PC-9 (cell line): ENCODE measurements around the gene SERPINE2. TPM values are rescaled to one million over a fixed set of nuclear protein-coding genes. Genes with fewer than 3 reads are reported as not detected.

Experiments
- BruUV-seq: library from RNA; stranded (reverse); fragments of 400-500 nt; replicated peaks from 2 replicates; lab custom pipeline; 2021; lab: Mats Ljungman, UMichigan
- CTCF ChIA-PET: fragments of 300-600 bp; sonication (Branson Sonifier 250); formaldehyde crosslinking; loops from one replicate; lab custom pipeline; 2022; ENCODE audit warnings: antibody characterized with exemption; lab: Charles Lee
- POLR2A ChIA-PET: fragments of 300-600 bp; sonication (Branson Sonifier 250); formaldehyde crosslinking; loops from one replicate; lab custom pipeline; 2022; ENCODE audit warnings: antibody characterized with exemption; ENCODE audit not compliant: unreplicated experiment; lab: Charles Lee
- DNase-seq, 2 experiments: peaks; one replicate each; pipeline versions ENCODE4 v3.0.0 to v3.0.0-alpha.2; 2015 to 2022; ENCODE audit warnings: mixed read lengths in 1 of 2
- H2AFZ ChIP-seq: fragments of 200-600 bp; sonication (generic); 2 replicates; pipeline ENCODE4 v1.8.1; 2017; ENCODE audit warnings: antibody characterized with exemption
- H3F3A ChIP-seq: fragments of 200-600 bp; sonication (generic); 2 replicates; pipeline ENCODE4 v1.8.1; 2017; ENCODE audit warnings: antibody characterized with exemption, mild to moderate bottlenecking, low read depth; ENCODE audit not compliant: insufficient read depth
- H3K27ac ChIP-seq: fragments of 200-600 bp; sonication (generic); 2 replicates; pipeline ENCODE4 v1.6.1; 2016; ENCODE audit warnings: mixed run types
- H3K27me3 ChIP-seq: fragments of 200-600 bp; sonication (generic); 2 replicates; pipeline ENCODE4 v1.6.1; 2016; ENCODE audit warnings: low read depth, mixed run types; ENCODE audit not compliant: insufficient read depth
- H3K36me3 ChIP-seq: fragments of 200-600 bp; sonication (generic); 2 replicates; pipeline ENCODE4 v1.6.1; 2016; ENCODE audit warnings: low read depth, mixed run types
- H3K4me1 ChIP-seq: fragments of 200-600 bp; sonication (generic); replicated peaks from 2 replicates; pipeline ENCODE4 v1.6.1; 2016; ENCODE audit warnings: mixed run types; ENCODE audit not compliant: insufficient read depth
- H3K4me2 ChIP-seq: fragments of 200-600 bp; sonication (generic); 2 replicates; pipeline ENCODE4 v1.6.1; 2017; ENCODE audit warnings: mixed run types
- H3K4me3 ChIP-seq: fragments of 200-600 bp; sonication (generic); 2 replicates; pipeline ENCODE4 v1.6.1; 2016; ENCODE audit warnings: mixed run types
- H3K79me2 ChIP-seq: fragments of 200-600 bp; sonication (generic); 2 replicates; pipeline ENCODE4 v1.6.1; 2017; ENCODE audit warnings: low read depth, mixed run types
- H3K9me2 ChIP-seq: fragments of 200-600 bp; sonication (generic); 2 replicates; pipeline ENCODE4 v1.8.1; 2017; ENCODE audit warnings: mild to moderate bottlenecking; ENCODE audit not compliant: insufficient read depth
- H3K9me3 ChIP-seq: fragments of 200-600 bp; sonication (generic); 2 replicates; pipeline ENCODE4 v1.8.1; 2016; ENCODE audit warnings: low read depth; ENCODE audit not compliant: insufficient read depth
- H4K20me1 ChIP-seq: fragments of 200-600 bp; sonication (generic); 2 replicates; pipeline ENCODE4 v1.8.1; 2017; ENCODE audit not compliant: insufficient read depth
- EZH2 ChIP-seq: fragments of 200-600 bp; sonication (generic); IDR thresholded peaks from 2 replicates; pipeline ENCODE4 v1.8.0; 2017; ENCODE audit warnings: antibody characterized with exemption, low read depth
- intact Hi-C: fragments of 100-400 bp; cut with micrococcal nuclease; formaldehyde crosslinking; loops from one replicate; pipeline ENCODE4 v1.10.0; 2022; ENCODE audit not compliant: unreplicated experiment
- total RNA-seq: library from RNA; stranded (reverse); gene quantifications from 2 replicates; pipeline ENCODE4 v1.2.3, GENCODE V29; 2021
- TF ChIP-seq, protein P1 (sequence below): fragments of 200-600 bp; sonication (generic); conservative IDR thresholded peaks from 2 replicates; pipeline ENCODE4 v1.6.1; 2017; ENCODE audit warnings: mixed run types, antibody characterized with exemption, mild to moderate bottlenecking, moderate library complexity

SERPINE2 gene
- total RNA-seq, 1 experiment from 2014 or later = 110 TPM

DNA sequence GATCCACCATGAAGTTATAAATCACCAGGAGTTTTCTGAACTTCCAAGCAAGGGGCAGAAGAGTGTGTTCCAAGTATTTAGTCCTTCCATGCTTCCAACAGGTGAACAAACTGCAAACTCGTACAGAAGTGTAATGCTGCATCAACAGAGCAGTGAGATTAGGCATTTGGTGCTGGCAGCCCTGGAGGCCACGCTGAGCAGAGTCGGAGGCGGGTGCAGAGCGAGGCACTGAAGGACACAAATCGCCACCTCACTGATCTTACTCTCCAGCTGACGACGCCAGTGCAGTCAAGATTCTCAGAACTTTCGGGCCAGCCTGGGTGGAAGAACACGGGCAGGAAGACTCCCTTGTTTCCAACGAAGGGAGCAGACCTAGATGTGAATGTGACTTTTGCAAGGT is 39.2 kb downstream of the SERPINE2 start:
- Histone ChIP-seq H4K20me1 (no peaks in the 10 kb centered on the region), H2AFZ (no peak overlapping the region), H3K79me2 (no peaks in the 10 kb centered on the region), H3K36me3 (peaks cover 37% of the 10 kb centered on the region), H3F3A (no peaks in the 10 kb centered on the region), H3K4me2 (no peak overlapping the region), H3K4me3 (no peak overlapping the region), H3K9me2 (no peaks in the 10 kb centered on the region), H3K27me3 (no peaks in the 10 kb centered on the region), H3K27ac (no peak overlapping the region), H3K9me3 (peaks cover 8% of the 10 kb centered on the region; the same call in 1 of the 2 replicates), H3K4me1 (no peaks in the 10 kb centered on the region)
- CTCF ChIA-PET = no interaction called here
- no TSS peak for BruUV-seq
- no peak for TF ChIP-seq EZH2
- TF ChIP-seq, protein P1, sequence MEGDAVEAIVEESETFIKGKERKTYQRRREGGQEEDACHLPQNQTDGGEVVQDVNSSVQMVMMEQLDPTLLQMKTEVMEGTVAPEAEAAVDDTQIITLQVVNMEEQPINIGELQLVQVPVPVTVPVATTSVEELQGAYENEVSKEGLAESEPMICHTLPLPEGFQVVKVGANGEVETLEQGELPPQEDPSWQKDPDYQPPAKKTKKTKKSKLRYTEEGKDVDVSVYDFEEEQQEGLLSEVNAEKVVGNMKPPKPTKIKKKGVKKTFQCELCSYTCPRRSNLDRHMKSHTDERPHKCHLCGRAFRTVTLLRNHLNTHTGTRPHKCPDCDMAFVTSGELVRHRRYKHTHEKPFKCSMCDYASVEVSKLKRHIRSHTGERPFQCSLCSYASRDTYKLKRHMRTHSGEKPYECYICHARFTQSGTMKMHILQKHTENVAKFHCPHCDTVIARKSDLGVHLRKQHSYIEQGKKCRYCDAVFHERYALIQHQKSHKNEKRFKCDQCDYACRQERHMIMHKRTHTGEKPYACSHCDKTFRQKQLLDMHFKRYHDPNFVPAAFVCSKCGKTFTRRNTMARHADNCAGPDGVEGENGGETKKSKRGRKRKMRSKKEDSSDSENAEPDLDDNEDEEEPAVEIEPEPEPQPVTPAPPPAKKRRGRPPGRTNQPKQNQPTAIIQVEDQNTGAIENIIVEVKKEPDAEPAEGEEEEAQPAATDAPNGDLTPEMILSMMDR = no peak
- intact Hi-C loops = no loop called here
- DNase-seq = no peak
- POLR2A ChIA-PET = no interaction called here

DNA sequence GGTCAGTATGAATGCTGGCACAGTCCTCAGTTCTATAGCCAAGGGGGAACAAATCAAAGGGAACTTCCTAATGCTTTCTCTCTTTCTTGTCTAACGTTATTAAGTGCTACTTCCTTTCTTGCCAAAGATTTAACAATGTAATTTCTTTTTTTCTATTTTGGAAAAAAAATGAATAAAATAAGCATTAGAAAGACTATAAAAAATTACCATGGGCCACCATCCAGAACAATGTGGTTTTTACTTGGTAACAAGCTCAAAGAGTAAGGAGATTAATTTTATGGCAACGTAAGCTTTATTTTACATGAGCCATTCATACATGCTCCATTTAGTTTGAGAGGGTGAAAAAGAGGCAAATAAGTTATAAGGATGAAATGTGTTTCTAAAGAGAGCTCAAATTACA is 40.1 kb downstream of the SERPINE2 start:
- H3K27me3 ChIP-seq = no peaks in the 10 kb centered on the region
- H4K20me1 ChIP-seq = no peaks in the 10 kb centered on the region
- H3K79me2 ChIP-seq = no peaks in the 10 kb centered on the region
- CTCF ChIA-PET = interaction anchor here (0.7 kb wide), 1 partner anchor 9 kb away, joined by 4 read pairs; no protein-coding TSS in a partner anchor
- intact Hi-C loops = no loop called here
- H2AFZ ChIP-seq = no peak overlapping the region
- no TSS peak for BruUV-seq
- DNase-seq = no peak
- TF ChIP-seq, protein P1 = no peak
- TF ChIP-seq EZH2 = no peak
- POLR2A ChIA-PET = interaction anchor here (0.6 kb wide), 1 partner anchor 289 kb away, joined by 3 read pairs; no protein-coding TSS in a partner anchor
- H3F3A ChIP-seq = no peaks in the 10 kb centered on the region; the same call in 1 of the 2 replicates
- H3K4me1 ChIP-seq = no peaks in the 10 kb centered on the region
- H3K27ac ChIP-seq = no peak overlapping the region
- no peak overlapping the region for H3K4me3 ChIP-seq
- no peaks in the 10 kb centered on the region for H3K9me2 ChIP-seq
- H3K36me3 ChIP-seq = peaks cover 37% of the 10 kb centered on the region
- no peak overlapping the region for H3K4me2 ChIP-seq
- H3K9me3 ChIP-seq = peaks cover 8% of the 10 kb centered on the region; the same call in 1 of the 2 replicates

GRCh38 chr2:223997938-223998337 is 41.1 kb downstream of the SERPINE2 start:
- H3K4me3 ChIP-seq = no peak overlapping the region
- H3K27ac ChIP-seq = no peak overlapping the region
- no peaks in the 10 kb centered on the region for H3K9me2 ChIP-seq
- TF ChIP-seq, protein P1 = no peak
- no peak for TF ChIP-seq EZH2
- ChIA-PET CTCF (no interaction called here), POLR2A (no interaction called here)
- no peak for DNase-seq
- H3F3A ChIP-seq = no peaks in the 10 kb centered on the region; the same call in 1 of the 2 replicates
- no peaks in the 10 kb centered on the region for H3K4me1 ChIP-seq
- no peaks in the 10 kb centered on the region for H3K27me3 ChIP-seq
- H4K20me1 ChIP-seq = no peaks in the 10 kb centered on the region
- H3K79me2 ChIP-seq = no peaks in the 10 kb centered on the region
- H3K36me3 ChIP-seq = peaks cover 37% of the 10 kb centered on the region
- no peak overlapping the region for H2AFZ ChIP-seq
- H3K9me3 ChIP-seq = peaks cover 8% of the 10 kb centered on the region; the same call in 1 of the 2 replicates
- intact Hi-C loops = no loop called here
- H3K4me2 ChIP-seq = no peak overlapping the region
- no TSS peak for BruUV-seq
